ENCODE data around the gene MCFD2.
A peak's percentile ranks its signal among the peaks of the same experiment; 100 is the strongest.
"Not testable (repeated sequence)": the region's sequence is repeated elsewhere in the genome, so short reads cannot be mapped to it uniquely, and the experiment has no call there.

MCFD2 gene

DNA sequence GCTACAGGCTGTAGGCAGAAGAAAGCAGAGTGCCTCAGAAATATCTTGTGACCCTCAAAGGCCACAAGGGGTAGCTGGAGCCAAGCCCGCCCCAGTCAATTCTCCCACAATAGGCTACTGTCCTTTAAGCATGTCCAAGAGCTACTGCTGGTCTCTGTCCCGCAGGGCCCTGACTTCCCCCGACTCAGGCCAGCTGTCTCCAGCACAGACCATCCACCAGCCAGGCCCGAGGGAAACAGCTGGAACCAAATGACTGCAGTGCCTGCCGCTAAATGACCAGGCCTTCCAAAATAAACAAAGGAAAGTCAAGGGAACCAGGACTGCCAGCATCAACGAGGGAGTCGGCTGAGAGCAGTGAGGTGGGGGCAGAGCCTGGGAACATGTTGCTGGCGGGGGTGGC lies 36.7 kb downstream of the MCFD2 start:
- H3K4me3 ChIP-seq (replicated peaks in 1 of 2; ENCODE audit: low read depth in 2 of 2, low read length in 2 of 2): no peak overlapping the region
- TF ChIP-seq, protein P1, sequence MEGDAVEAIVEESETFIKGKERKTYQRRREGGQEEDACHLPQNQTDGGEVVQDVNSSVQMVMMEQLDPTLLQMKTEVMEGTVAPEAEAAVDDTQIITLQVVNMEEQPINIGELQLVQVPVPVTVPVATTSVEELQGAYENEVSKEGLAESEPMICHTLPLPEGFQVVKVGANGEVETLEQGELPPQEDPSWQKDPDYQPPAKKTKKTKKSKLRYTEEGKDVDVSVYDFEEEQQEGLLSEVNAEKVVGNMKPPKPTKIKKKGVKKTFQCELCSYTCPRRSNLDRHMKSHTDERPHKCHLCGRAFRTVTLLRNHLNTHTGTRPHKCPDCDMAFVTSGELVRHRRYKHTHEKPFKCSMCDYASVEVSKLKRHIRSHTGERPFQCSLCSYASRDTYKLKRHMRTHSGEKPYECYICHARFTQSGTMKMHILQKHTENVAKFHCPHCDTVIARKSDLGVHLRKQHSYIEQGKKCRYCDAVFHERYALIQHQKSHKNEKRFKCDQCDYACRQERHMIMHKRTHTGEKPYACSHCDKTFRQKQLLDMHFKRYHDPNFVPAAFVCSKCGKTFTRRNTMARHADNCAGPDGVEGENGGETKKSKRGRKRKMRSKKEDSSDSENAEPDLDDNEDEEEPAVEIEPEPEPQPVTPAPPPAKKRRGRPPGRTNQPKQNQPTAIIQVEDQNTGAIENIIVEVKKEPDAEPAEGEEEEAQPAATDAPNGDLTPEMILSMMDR (IDR thresholded peaks at IDR 0.05; ENCODE audit: low read depth, low read length): no peak
- DNase-seq (ENCODE audit: low read depth in 2 of 2): peak; percentile 55 to 57

DNA sequence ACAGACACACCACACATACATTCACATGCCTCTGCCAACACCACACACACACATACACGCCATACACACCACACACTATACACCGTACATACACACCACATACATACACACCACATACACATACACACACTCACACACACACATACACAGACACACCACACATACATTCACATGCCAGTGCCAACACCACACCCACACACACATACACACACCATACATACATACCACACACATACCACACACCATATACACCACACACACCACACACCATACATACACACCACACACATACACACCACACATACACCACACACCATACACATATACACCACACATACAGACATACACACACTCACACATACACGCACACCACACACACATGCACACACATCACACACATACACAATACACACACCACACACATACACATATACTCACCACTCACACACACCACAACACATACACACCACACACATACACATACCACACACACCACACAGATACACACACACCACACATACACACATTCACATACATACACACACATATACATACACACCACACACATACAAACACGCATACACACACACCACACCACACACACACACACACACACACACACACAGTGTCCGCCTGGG lies 37.2 kb downstream of the MCFD2 start:
- no peak for DNase-seq (ENCODE audit: low read depth in 2 of 2)
- no peak overlapping the region for H3K4me3 ChIP-seq (replicated peaks in 1 of 2; ENCODE audit: low read depth in 2 of 2, low read length in 2 of 2)
- TF ChIP-seq, protein P1 (IDR thresholded peaks at IDR 0.05; ENCODE audit: low read depth, low read length): no peak

DNA sequence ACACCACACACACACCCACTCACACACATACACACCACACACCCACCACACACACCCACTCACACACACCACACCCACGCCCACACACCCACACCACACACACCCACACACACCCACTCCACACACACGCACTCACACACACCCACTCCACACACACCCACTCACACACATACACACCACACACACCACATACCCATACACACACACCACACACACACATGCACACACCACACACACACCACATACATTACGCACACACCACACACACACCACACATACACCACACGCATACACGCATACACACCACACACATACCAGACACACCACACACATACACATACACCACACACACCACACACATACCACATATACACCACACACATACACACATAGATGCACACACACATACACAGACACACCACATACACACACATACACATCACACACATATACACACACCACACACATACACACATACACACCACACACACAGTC lies 37.9 kb downstream of the MCFD2 start:
- TF ChIP-seq, protein P1 (IDR thresholded peaks at IDR 0.05; ENCODE audit: low read depth, low read length): no peak
- H3K4me3 ChIP-seq (replicated peaks in 1 of 2; ENCODE audit: low read depth in 2 of 2, low read length in 2 of 2): no peak overlapping the region
- no peak for DNase-seq (ENCODE audit: low read depth in 2 of 2)

DNA sequence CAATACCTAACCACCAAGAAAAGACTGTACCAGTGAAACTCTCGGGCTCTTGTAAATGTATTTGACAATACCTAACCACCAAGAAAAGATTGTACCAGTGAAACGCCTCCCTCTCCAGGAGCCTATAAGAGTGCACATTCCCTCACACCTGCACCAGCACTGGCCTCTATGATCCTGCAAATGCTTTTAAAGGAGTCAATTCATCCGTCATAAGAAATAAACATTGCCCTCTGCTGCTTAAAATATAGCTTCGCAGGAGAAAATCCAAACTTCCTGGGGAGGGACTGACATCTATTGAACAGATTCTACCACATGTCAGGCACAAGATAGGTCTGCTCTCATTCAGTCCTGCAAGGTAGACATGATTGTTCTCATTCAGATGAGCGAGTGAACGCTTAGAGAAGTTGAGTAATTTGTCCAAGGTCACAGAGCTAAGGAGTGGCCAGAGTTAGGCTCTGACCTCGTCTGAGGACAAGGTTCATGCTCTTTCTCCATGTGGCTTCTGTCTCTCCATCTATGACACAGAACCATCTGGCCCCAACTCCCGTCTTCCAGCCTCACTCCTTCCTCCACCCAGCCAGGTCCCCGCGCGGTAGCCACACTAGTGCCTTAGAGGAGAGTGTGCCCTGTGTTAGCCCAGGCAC lies 38.7 kb downstream of the MCFD2 start:
- no peak overlapping the region for H3K4me3 ChIP-seq (replicated peaks in 1 of 2; ENCODE audit: low read depth in 2 of 2, low read length in 2 of 2)
- TF ChIP-seq, protein P1 (IDR thresholded peaks at IDR 0.05; ENCODE audit: low read depth, low read length): peak; percentile 51
- peak; percentile 89 for DNase-seq (ENCODE audit: low read depth in 2 of 2)

DNA sequence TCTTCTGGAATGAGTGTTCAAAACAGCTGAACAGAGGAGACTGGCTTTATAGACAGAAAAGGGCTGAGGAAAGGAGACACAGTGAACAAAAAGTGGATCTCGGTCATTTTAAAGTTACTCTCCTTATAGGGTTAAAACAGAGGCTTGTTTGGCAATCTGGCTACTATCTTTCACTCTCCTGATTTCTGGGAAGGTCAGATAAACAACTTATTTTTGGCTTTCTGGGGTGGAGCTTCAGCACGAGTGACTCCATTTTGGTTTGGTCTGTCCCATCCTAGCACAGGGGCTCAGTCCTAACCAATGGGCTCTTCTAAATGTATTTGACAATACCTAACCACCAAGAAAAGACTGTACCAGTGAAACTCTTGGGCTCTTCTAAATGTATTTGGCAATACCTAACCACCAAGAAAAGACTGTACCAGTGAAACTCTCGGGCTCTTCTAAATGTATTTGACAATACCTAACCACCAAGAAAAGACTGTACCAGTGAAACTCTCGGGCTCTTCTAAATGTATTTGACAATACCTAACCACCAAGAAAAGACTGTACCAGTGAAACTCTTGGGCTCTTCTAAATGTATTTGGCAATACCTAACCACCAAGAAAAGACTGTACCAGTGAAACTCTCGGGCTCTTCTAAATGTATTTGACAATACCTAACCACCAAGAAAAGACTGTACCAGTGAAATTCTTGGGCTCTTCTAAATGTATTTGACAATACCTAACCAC lies 39.5 kb downstream of the MCFD2 start:
- H3K4me3 ChIP-seq (replicated peaks in 1 of 2; ENCODE audit: low read depth in 2 of 2, low read length in 2 of 2): not testable (repeated sequence)
- DNase-seq (ENCODE audit: low read depth in 2 of 2): peak; percentile 11 to 66

DNA sequence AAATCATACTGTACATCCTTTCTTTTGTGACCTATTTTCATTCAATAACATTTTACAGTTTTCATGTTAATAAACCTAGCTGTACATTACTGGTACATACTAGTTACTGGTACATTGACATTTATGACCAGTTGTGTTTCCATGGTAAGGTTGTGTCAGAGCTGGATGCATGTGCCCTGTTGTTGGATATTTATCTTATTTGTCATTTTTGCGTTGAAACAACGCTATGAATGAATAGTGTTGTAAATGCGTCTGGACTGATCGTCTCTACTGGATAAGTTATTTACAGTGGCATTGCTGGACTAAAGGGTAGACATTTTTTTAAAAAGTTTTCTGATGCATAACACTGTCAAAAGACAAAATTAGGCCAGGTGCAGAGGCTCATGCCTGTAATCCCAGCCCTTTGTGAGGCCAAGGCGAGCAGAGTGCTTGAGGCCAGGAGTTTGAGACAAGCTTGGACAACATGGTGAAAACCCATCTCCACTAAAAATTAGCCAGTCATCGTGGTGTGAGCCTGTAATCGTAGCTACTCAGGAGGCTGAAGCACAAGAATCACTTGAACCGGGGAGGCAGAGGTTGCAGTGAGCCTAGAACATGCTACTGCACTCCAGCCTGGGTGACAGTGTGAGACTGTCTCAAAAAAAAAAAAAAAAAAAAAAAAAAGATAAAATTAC lies 40.2 kb downstream of the MCFD2 start:
- peak in 1 of 2 donors; percentile 65 for DNase-seq (ENCODE audit: low read depth in 2 of 2)
- TF ChIP-seq, protein P1 (IDR thresholded peaks at IDR 0.05; ENCODE audit: low read depth, low read length): no peak
- H3K4me3 ChIP-seq (replicated peaks in 1 of 2; ENCODE audit: low read depth in 2 of 2, low read length in 2 of 2): no peak overlapping the region
